GM18526 (cell line): ENCODE measurements around the gene KRT1.

Experiments used
- POLR2A ChIP-seq: IDR thresholded peaks from 3 replicates; pipeline ENCODE4 v1.6.1; 2011; ENCODE audit not compliant: insufficient read length; ENCODE audit errors: extremely low read depth

The KRT1 gene

GRCh38 chr12:52628111-52628507 is 52.1 kb downstream of the KRT1 start:
- TF ChIP-seq POLR2A, result no peak

DNA sequence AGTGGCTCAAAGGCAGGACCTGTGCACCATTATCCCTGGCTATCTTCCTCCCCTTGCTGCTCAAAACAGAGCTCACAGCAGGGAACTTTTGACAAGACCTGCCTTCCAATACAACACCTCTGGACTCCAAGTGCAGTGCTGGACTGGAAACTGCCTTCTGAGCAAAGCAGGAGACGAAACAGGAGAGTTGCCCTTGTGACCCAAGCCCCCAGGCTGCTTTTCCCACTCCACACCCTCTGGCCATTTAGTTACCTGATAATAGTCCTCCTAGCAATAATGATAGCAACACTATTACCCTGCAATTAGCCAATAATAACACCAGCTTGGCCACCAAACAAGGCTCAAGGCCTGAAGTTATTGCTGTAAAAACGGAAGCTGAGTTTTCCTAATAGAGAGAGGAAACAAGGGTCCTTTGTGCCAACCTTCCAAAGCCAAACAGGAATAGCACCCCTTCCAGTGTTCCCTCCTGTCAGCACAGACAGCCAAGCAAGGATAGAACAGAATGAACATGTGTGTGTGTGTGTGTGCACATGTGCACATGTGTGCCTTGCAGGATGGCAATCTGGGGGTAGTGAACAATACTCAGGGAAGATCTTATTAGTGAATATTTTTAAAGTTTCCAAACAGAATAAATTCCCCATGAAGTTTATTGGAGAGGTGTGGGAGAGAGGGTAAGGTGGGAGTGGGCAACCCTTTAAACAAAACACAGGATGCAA is 52.7 kb downstream of the KRT1 start:
- TF ChIP-seq POLR2A, result no peak
